ENCODE measurements around the gene PDCD4. TPM values are rescaled to one million over a fixed set of nuclear protein-coding genes. Genes with fewer than 3 reads are reported as not detected.

The PDCD4 gene
- total and polyA plus RNA-seq, 2 of the 8 experiments (the other 6 are each of a cell fraction or from before 2014, with no cell fraction given), result 3.3 to 26.8 TPM

DNA sequence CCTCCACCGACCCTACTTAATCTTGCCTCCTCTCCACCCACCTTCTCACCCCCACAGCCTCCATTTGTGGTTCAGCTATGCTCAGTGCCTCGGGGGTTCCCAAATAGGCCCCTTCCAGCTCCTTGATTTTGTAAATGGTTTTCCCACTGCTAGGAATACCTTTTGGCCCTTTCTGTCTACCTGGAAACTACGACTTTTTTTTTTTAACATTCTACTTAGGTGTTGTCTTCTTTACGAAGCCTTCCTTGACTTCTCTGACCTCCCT is 27.2 kb upstream of the PDCD4 start (continued):
- no peak for TF ChIP-seq CTBP2 (IDR thresholded peaks at IDR 0.05; ENCODE audit: borderline replicate concordance, insufficient read depth, insufficient read length, low read length)
- no peak for TF ChIP-seq CREB1 (IDR thresholded peaks at IDR 0.05)
- TF ChIP-seq SIN3A (conservative IDR thresholded peaks at IDR 0.05 in 1 of 2, IDR thresholded peaks at IDR 0.05 in 1 of 2; ENCODE audit: low read depth in 1 of 2, low read length in 2 of 2), result no peak
- no peak for TF ChIP-seq SRF (IDR thresholded peaks at IDR 0.05; ENCODE audit: low read depth, low read length)
- TF ChIP-seq ASH2L (IDR thresholded peaks at IDR 0.05; ENCODE audit: low read length), result no peak
- TF ChIP-seq CBX8 (IDR thresholded peaks at IDR 0.05; ENCODE audit: borderline replicate concordance, low read depth, low read length), result no peak
- no peak for TF ChIP-seq HDAC6 (IDR thresholded peaks at IDR 0.05; ENCODE audit: low read depth, low read length)
